Measurements from ENCODE around the gene AMDHD1. TPM values are rescaled to one million over a fixed set of nuclear protein-coding genes. Genes with fewer than 3 reads are reported as not detected.
"Not testable (repeated sequence)": the region's sequence is repeated elsewhere in the genome, so short reads cannot be mapped to it uniquely, and the experiment has no call there.

AMDHD1 gene
- total RNA-seq, 1 donor from 2014 or later = 0.42 TPM

- no peak for DNase-seq (ENCODE audit: low spot score)
Observed at GRCh38 chr12:95963096-95963495, 20.0 kb downstream of the AMDHD1 start.

GRCh38 chr12:95966287-95966870 is 23.2 kb downstream of the AMDHD1 start:
- no peak for DNase-seq (ENCODE audit: low spot score)

GRCh38 chr12:95967301-95967700 is 24.2 kb downstream of the AMDHD1 start:
- no peak for DNase-seq (ENCODE audit: low spot score)

GRCh38 chr12:95969116-95969515 is 26.0 kb downstream of the AMDHD1 start:
- DNase-seq (ENCODE audit: low spot score) = not testable (repeated sequence)

- no peak for DNase-seq (ENCODE audit: low spot score)
Observed at GRCh38 chr12:95970905-95971304, 27.8 kb downstream of the AMDHD1 start.

- DNase-seq (ENCODE audit: low spot score) = no peak
Observed at GRCh38 chr12:95972832-95973456, 29.8 kb downstream of the AMDHD1 start.

GRCh38 chr12:95974358-95974757 is 31.2 kb downstream of the AMDHD1 start:
- DNase-seq (ENCODE audit: low spot score) = no peak

GRCh38 chr12:95975491-95975890 is 32.4 kb downstream of the AMDHD1 start:
- no peak for DNase-seq (ENCODE audit: low spot score)

- DNase-seq (ENCODE audit: low spot score) = no peak
Observed at GRCh38 chr12:95976416-95976832, 33.3 kb downstream of the AMDHD1 start.

- no peak for DNase-seq (ENCODE audit: low spot score)
Observed at GRCh38 chr12:95977764-95978305, 34.7 kb downstream of the AMDHD1 start.

- DNase-seq (ENCODE audit: low spot score) = no peak
Observed at GRCh38 chr12:95978351-95978750, 35.2 kb downstream of the AMDHD1 start.

GRCh38 chr12:95978774-95979173 is 35.6 kb downstream of the AMDHD1 start:
- no peak for DNase-seq (ENCODE audit: low spot score)

GRCh38 chr12:95980437-95980836 is 37.3 kb downstream of the AMDHD1 start:
- no peak for DNase-seq (ENCODE audit: low spot score)

GRCh38 chr12:95982602-95983001 is 39.5 kb downstream of the AMDHD1 start:
- DNase-seq (ENCODE audit: low spot score) = no peak

GRCh38 chr12:95984682-95985081 is 41.6 kb downstream of the AMDHD1 start:
- DNase-seq (ENCODE audit: low spot score) = no peak

GRCh38 chr12:95986635-95987570 is 43.8 kb downstream of the AMDHD1 start:
- DNase-seq (ENCODE audit: low spot score) = no peak

- DNase-seq (ENCODE audit: low spot score) = no peak
Observed at GRCh38 chr12:95988506-95989275, 45.6 kb downstream of the AMDHD1 start.

- DNase-seq (ENCODE audit: low spot score) = no peak
Observed at GRCh38 chr12:95989504-95990123, 46.5 kb downstream of the AMDHD1 start.

GRCh38 chr12:95990136-95990535 is 47.0 kb downstream of the AMDHD1 start:
- DNase-seq (ENCODE audit: low spot score) = no peak

- no peak for DNase-seq (ENCODE audit: low spot score)
Observed at GRCh38 chr12:95993907-95994306, 50.8 kb downstream of the AMDHD1 start.

- DNase-seq (ENCODE audit: low spot score) = no peak
Observed at GRCh38 chr12:95994476-95994875, 51.3 kb downstream of the AMDHD1 start.
